Measurements from ENCODE around the gene CTBP1.

Gene CTBP1

DNA sequence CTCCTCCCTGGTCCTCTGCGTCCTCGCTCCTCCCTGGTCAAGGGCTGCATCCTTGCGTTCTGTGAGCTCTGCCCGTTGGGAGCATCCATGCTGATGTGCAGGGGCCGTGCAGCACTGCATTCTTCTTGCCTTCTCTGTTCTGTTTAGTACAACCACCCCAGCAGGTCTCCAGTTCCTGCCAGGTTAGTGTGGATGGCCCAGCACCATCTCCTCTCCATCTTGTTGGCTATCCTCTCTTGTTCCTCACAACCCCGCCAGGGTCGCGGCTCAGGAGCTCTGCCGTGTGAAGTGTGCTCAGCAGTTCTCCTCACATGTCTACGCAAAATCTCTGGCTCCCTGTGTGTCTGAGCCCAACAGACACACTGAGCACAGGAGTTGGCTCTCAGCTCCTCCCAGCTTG lies 30.3 kb upstream of the CTBP1 start:
- DNase-seq = no peak

DNA sequence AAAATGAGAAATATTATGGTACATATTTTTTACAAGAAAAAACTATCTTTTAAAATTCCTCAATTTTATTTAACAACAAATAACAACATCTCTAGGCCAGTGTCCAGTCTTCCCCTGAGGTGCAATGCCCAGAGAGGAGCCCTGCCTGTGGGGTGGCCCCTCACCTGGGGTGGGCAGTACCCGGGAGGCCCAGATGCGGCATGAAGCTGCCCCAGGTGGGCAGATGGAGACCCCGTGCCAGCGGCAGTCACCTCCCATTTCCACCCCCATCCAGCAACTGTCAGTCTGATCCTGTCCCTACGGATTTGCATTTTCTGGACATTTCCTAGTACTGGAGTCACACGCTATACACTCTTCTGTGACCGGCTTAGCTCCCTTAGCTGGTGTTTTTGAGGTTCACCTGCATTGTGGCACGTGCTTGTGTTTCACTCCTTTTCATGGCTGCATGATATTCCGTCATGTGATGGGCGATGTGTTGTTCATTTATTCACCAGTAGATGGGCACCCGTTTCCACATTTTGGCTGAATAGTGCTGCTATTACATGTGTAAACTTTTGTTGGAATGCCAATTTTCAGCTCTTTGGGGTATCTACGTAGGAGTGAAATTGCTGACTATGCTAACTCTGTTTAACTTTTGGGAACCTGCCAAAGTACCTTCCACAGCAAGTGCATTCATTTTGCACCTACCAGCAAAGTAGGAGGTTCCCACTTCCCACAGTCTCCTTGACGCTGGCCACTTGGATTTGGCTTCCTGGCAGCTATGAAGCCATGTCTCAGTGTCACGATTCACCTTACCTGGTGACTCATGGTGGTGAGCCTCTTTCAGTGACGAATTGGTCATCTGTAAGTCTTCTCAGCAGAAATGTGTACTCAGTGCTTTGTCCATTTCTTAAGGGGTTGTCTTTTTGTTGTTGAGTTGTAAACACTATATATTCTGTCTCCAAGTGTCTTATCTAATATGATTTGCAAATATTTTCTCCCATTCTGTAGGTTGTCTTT lies 29.0 kb upstream of the CTBP1 start:
- DNase-seq = no peak

DNA sequence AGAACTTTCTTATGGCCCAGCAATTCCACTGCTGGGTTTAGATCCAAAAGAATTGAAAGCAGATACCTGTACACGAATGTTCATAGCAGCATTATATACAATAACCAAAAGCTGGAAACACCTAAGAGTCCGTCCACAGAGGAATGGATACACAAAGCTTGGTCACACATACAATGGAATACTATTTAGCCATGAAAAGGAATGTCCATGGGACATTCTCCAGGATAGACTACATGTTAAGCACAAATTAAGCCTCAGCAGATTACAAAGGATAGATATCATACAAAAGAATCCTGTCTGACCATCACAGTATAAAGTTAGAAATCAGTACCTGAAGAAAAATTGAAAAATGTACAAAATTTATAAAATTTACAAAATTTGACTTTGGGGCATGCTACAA lies 28.1 kb upstream of the CTBP1 start:
- DNase-seq = no peak

DNA sequence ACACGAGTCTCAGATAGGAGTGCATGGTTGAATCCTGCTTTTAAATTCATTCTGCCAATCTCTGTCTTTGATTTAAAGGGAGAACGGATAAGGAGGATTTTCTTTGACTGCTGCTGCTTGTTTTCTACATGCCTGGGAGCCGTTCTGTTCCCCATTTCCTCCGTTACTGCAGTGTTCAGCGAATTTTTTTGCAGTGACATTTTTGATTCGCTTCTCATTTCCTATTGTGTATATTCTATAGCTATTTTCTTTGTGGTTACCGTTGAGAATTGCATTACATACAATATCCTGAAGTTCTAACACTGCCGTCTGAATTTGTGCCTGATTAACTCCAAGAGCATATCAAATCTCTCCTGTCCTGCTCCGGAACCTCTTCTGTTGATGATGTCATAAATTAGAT lies 25.9 kb upstream of the CTBP1 start:
- DNase-seq = no peak

DNA sequence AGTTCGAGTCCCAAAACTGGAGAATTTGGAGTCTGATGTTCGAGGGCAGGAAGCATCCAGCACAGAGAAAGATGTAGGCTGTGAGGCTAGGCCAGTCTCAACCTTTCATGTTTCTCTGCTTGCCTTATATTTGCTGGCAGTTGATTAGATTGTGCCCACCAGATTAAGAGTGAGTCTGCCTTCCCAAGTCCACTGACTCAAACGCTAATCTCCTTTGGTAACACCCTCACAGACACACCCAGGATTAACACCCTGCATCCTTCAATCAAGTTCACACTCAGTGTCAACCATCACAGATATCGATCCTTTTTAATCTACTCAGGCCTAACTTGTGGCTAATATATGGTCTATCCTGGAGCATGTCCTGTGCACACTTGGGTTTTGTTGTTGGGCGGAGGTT lies 22.8 kb upstream of the CTBP1 start:
- no peak for DNase-seq

DNA sequence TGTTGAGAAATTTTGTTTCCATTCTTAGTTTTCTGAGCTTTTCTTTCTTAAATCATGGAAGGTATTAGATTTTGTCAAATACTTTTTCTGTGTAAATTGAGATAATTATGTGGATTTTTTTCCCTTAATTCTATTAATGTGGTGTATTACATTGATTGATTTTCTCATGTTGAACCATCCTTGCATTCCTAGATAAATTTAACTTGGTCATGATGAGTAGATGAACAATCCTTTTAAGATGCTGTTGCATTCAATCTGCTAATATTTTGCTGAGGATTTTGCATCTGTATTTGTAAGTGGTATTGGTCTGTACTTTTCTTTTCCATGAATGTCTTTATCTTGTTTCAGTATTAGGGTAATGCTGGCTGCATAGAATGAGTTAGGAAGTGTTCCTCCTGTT lies 20.3 kb upstream of the CTBP1 start:
- DNase-seq = no peak

DNA sequence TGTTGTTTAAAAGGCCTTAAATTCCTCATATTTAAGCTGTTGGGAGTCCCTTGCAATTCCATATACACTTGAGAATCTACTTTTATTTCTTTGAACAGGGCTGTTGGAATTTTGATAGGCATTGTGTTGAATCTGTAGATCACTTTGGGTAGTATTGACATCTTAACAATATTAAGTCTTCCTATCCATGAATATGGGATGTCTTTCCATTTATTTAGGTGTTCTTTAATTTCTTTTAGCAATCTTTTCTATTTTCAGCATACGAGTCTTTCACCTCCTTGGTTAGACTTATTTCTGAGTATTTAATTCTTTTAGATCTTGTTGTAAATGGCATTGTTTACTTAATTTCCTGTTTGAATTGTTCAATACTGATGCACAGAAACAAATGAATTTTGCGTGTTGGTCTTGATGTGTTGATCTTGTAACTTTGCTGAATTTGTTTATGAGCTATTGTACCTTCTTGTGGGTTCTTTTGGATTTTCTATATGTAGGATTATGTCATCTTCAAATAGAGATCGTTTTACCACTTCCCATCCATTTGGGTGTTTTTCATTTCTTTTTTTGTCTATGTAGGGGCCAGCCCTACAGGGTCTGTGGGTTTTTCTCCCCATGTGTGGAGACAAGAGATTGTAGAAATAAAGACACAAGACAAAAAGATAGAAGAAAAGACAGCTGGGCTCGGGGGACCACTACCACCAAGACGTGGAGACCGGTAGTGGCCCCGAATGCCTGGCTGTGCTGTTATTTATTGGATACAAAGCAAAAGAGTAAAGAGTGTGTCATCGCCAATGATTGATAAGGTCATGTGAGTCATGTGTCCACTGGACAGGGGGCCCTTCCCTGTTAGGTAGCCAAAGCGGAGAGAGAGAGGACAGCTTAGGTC lies 18.2 kb upstream of the CTBP1 start:
- DNase-seq = no peak

DNA sequence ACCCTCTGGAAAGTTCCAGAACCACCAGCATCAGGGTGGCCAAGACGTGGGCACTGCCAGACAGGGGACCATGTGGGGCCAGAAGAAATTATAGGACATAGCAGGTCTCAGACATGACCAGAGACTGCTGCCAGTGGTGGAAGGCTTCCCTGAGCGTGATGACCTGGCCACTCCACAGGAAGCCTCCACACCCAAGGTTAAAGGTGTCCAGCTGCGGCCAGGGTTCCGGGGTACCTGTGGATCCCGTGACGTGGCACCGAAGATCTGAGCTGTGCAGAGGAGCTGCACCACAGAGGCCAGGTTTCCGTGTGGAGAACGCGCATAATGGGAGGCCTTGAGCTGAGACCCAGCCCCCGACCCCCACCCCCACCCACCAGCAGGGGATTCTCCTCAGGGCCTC lies 16.4 kb upstream of the CTBP1 start:
- no peak for DNase-seq

DNA sequence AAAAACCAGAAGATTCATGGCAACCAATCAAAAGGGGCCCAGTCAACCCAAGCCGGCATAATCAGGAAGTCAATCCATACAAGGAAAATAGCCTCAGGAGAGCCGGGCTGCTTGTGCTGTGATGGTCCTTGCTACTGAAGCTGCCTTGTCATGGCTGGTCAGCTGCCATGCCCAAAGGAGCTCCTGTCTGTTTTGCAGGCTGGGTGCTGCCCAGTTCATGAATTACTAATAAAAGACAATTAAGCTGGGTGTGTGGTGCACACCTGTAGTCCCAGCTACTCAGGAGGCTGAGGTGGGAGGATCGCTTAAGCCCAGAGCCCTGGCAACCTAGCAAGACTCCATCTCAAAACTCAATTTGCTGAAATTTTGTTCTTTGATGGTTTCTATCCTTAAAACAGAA lies 16.0 kb upstream of the CTBP1 start:
- DNase-seq = no peak

DNA sequence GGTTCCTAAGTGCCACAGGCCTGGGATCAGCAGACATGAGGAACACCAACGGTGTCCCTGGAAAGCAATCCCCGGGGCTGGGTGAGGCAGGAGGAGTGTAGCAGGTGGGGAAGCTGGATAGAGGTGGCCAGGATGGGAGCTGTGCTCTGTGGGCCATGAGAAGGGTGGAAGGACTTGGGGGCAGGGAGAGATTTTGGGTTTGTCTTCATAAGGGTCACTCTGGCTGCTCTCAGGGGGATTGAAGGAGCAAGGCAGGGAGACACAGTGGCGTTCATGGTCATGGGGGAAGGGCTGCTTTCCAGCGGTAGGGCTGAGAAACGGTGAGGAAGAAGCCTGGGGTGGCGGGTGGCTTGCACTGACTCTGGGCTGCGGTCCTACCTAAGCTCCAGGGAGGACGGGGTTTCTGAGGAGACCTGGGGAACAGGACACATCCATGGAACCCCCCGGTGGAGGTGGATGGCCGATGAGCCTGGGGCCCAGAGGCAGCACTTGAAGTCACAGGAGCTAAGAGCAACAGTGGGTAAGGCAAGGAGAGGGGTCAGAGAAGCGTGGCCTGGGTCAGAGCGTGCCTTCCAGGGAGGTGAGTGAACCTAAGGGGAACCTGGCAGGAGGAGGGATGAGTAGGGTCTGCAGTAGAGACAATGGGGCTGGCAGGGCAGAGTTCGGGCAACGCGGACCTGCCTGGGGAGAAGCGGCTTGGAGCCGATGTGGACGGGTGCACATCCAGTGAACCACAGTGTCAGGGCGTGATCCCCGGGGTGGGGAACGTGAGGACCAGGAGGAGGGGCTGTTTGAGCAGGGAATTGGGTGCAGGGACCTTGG lies 12.4 kb upstream of the CTBP1 start:
- DNase-seq = no peak

DNA sequence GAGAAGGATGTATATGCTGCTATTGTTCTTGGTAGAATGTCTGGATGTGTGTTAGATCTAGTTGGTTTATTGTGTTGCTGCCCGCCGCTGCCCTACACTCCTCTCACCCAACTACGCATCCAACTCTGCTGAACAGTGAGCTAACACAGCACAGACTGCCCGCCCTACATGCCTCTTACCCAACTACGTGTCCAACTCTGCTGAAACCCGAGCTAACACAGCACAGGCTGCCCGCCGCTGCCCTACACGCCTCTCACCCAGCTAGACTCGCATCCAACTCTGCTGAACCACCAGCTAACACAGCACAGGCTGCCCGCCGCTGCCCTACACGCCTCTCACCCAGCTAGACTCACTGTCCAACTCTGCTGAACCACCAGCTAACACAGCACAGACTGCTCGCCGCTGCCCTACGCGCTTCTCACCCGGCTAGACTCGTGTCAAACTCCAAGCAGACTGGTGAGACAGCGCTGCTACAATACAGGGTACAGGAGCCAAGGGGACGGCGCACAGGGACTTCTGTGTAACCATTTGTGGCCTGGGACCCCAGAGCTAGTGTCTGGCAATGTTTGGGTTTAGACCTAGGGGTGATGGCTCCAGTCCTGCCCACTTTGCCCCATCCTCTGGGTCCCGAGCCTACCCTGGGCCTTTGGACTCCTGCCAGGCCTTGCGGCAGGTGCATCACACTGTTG lies 11.6 kb upstream of the CTBP1 start:
- no peak for DNase-seq

DNA sequence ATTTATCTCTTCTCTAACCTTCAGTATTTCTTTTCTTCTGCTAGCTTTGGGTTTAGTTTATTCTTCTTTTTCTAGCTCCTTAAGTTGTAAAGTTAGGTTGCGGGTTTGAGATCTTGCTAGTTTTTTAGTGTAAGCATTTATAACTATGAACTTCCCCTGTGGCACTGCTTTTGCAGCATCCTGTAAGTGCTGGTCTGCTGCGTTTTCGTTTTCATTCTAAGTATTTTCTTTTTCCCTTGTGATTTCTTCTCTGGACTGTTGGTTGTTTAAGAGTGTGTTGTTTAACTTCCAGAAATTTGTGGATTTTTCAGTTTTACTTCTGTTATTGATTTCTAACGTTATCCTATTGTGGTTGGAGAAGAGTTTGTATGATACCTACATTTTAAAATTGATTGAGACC lies 11.0 kb upstream of the CTBP1 start:
- DNase-seq = no peak

DNA sequence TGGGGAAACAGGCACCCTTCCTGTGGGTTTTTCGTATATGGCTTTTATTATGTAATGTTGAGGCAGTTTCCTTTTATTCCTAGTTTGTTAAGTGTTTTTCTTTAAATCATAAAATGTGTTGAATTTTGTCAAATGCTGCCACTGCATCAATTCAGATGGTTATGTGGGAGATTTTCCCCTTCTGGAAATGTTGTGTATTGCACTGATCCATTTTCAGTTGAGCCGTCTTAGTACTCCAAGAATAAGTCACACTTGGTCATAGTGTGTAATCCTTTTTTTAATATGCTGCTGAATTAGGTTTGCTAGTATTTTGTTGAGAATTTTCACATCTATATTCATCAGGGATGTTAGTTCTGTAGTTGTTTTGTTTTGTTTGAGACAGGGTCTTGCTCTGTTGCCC lies 9.5 kb upstream of the CTBP1 start:
- DNase-seq = no peak

DNA sequence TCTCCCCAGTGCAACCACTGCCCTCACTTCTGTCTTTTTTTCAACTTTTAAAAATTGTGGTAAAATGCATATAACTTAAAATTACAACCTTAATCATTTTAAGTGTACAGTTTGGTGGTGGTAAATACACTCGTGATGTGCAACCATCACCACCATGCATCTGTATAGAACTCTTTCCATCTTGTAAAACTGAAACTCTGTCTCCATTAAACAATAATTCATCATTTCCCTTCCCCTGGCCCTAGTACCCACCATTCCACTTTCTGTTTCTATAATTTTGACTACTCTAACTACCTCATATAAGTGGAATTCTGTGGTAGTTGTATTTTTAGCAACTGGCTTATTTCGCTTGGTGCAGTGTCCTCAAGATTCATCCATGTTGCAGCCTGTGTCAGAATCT lies 6.8 kb upstream of the CTBP1 start:
- no peak for DNase-seq

DNA sequence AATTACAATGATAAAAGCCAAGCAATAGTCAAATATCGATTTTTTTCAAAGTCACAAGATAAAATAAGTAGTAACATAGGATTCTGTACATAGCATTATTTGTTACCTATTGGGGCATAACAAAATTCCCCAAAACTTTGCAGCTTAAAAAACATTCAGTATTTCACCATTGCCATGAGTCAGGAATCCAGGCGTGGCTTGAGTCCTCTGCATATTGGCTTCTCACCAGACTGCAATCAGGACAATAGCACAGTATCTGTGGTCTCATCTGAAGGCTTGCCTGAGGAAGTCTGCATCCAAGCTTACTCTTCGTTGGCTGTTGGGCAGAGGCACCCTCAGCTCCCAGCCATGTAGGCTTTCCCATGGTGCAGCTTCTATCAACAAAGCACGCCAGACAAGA lies 6.2 kb upstream of the CTBP1 start:
- no peak for DNase-seq

DNA sequence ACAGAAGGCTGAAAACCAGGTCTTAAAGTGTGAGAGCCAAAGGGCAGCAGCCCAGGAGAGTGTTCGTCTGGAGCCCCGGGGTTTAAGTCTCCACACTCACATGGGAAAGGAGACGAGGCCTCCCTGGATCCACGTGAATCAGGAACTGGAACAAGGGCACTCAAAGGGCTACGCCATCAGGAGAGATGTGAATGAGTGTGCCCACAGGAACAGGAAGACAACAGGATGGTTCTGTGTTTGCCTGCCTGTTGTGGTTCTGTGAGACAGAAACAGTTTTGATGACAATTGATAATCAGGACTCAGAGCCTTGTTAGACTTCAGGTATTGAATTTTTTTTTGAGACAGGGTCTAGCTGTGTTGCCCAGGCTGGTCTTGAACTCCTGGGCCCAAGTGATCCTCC lies 4.9 kb upstream of the CTBP1 start:
- DNase-seq = no peak

DNA sequence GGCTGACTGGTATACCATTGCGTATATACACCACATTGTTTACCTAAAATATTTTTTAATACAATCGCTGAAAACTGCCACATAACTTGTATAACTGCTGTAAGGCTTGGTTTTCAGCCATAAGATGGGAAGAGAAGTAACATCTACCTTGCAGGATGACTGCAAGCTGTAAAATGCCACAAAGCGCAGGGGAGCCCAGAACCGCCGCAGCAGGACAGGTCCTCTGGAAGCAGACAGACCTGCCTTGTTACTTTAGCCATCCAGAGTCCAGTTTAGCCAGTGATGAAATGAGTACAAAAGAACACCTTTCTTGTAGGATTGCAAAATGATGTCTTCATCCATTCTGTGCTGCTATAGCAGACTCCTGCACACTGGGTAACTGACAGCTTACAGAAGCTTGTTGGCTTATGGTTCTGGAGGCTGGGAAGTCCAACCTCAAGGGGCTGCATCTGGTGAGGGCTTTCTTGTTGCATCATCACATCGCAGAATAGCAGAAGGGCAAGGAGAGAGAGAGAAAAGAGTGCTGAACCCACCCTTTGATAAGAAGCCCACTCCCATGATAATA lies 4.1 kb upstream of the CTBP1 start:
- DNase-seq = no peak

DNA sequence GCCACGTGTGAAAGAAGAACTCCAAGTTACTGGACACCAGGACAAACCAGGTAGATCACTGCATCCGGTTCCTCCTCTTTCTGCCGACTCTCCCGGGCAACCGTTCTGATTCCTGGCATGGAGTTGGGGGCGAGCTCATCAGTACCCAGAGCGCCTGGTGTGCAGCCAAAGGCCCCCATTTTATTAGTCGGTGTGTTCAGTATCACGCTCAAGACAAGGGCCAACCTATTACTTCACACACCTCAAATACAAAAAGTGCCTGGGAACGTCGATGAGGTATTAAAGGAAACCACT lies 2.8 kb upstream of the CTBP1 start:
- DNase-seq = no peak

DNA sequence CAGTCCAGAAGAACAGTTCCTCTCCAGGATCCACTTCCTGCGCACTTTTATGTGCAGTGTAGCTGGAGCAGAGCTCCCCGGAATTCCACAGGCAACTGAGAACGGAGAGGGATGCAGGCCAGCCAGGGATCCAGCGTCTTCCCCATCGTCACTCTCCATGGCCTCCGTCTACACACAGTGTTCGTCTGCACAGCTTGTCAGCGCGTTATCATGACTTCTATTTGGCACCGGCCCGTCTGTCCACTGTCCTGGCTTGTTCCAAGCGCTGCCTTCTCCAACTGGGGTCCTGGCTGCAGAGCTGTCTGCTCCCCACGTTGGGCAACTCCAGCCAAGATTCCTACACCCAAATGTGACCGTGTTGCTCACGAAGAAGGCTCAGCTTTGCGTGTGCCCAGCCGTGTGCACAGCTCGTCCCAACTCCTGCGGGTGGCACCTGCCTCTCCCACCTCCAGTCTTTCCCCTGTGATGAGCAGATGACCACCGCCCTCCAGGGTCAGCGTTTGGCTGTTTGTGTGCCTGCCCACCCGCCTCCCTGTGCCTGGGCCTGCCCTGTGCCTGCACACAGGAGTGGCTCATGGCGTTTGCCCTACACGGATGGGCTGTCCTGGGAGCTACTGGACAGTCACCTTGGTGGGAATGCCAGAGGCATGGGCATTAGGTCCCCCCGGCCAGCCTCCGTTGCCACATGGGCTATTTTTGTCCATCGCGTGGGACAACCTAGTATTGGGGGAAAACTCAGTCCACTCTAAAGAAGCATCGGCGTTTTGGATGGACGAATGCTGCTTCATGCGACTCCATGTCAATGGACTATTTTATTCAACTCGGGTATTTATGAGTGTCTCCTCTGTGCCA lies 2.2 kb upstream of the CTBP1 start:
- no peak for DNase-seq

DNA sequence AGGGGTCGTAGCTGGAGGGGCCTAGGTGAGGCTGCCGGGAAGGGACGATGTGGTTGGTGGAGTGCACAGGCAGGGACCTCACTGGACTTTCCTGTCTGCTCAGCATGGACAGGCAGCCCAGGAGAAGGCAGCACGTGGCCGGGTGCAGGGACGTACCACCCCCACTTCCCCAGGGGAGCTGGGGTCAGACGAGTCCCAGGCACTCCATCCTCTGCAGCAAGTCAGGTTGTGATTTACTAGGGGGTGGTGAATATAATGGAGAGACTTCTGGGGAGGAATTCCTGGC lies 1.5 kb upstream of the CTBP1 start:
- no peak for DNase-seq

DNA sequence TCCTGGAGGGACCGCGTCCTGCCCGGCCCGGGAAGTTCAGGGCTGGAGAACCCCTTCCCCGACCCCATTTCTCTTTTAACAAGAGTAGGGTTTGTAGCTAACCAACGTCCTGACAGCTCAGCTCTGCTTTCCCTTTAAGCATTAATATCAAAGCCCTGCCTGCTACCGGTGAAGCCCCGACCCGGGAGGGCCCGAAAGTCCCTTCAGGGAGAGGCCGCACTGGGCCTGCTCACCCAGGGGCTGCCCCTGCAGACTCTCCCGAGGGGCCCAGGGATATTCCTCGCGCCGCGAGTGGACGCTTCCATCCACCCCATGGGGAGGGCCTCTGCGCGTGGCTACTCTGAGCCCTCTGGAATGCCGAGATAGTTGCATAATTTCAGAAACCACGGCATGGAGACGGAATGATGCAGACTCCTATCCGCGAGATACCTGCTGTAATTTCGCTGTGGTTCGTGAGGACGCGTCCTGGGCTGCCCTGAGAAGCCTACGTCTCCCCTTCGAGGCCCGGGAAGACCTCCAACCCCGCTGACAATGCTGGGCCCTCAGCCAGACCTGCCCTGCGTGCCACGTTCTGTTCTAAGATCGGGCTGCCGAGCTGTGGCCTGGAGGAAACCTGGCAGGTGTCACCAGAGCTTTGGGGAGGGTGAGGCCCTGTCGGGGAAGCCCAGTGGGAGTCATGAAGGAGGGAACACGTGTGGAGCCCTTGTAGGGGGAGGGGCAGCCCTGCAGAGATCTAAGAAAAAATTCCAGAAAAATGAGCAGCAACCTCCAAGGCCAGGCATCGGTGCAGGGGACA lies 999 bp upstream of the CTBP1 start:
- no peak for DNase-seq
